Measurements from ENCODE around the gene PTPRK.
"Not testable (repeated sequence)": the region's sequence is repeated elsewhere in the genome, so short reads cannot be mapped to it uniquely, and the experiment has no call there.

Gene PTPRK

DNA sequence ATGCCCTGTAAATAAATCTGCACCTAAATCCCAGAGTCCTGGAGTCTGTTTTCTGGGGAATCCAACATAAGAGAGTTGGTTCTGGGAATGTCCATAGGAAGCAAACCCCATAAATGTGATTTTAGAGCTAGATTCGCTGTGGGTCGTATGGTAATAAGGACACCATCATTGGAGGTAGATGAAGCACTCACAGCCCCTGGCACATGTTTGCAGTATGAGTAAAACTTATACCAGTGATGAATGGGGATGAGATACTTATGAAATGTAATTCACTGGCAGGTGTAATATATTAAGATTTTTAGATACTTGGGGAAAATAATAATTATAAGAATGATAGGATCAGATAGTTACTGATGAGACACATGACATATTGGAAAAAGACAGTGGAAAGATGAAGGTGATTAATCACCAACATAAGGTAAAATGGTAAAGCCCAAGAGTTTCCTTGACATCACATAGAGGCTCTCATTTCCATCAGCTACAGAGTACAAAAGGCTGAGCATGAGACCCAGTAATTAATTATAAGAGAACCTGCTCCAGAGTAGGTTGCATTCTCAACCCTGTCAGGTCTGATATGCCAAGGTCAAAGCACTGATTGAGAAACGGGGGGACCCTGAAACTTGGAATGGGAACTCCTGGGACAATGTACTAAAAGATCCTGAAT lies 574.8 kb downstream of the PTPRK start:
- Histone ChIP-seq H3K27me3 (ENCODE audit: control insufficient read depth, insufficient read depth, low read length) (no peaks in the 10 kb centered on the region), H3K27ac (ENCODE audit: low read depth, low read length) (no peak overlapping the region), H3K4me1 (ENCODE audit: control insufficient read depth, insufficient read depth, low read length) (no peaks in the 10 kb centered on the region), H3K9ac (ENCODE audit: low read length) (no peak overlapping the region), H3K36me3 (ENCODE audit: control insufficient read depth, insufficient read depth, low read length) (no peaks in the 10 kb centered on the region), H3K4me3 (ENCODE audit: low read length) (no peak overlapping the region)

DNA sequence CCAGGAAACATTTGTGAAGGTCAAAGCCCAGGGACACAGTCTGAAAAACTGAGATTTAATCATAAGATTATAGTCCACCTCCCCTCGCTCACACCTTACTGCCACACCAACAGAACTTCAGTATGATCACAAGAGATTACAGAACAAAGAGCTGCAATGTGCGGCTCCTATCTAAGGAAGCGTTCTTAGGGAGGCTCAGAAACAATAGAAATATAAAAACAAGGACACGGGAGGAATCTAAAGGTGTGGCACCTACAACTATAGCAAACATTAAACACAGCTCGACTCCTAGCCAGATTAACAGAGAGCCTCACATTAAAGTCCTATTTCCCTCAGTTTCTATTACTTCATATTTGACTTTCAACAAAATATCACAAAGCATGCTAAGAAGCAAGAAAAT lies 579.2 kb downstream of the PTPRK start:
- Histone ChIP-seq H3K36me3 (ENCODE audit: control insufficient read depth, insufficient read depth, low read length) (no peaks in the 10 kb centered on the region), H3K9ac (ENCODE audit: low read length) (no peak overlapping the region), H3K27ac (ENCODE audit: low read depth, low read length) (no peak overlapping the region), H3K4me3 (ENCODE audit: low read length) (no peak overlapping the region), H3K27me3 (ENCODE audit: control insufficient read depth, insufficient read depth, low read length) (no peaks in the 10 kb centered on the region), H3K4me1 (ENCODE audit: control insufficient read depth, insufficient read depth, low read length) (no peaks in the 10 kb centered on the region)

DNA sequence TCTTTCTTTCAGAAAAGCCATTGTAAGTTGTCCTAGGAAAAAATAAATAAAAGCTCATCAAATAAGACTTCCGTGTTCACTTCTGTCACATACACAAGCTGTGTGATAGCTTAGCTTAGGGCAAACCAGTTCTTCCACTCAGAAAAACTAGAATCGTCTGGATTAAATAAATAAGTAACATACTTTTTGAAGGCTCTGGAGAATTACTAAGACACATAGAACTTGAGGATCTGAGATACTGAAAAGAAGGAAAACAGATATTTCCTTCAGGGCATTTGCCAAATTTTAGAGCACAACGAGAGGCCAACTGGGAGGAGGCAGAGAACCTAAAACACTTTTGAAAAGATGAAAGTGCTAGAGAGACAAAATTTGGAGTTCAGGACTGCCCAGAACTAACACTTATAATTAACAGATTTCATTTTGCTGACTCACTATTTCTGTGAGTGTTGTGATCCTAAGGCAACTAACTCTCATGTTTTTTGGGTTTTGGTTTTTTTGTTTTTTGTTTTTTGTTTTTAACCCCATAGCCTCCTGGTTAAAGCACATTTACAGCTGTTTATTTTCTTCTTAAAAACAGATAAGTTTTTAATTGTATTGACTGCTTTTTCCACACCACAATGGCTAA lies 580.8 kb downstream of the PTPRK start:
- Histone ChIP-seq H3K27me3 (ENCODE audit: control insufficient read depth, insufficient read depth, low read length) (no peaks in the 10 kb centered on the region), H3K36me3 (ENCODE audit: control insufficient read depth, insufficient read depth, low read length) (no peaks in the 10 kb centered on the region), H3K4me1 (ENCODE audit: control insufficient read depth, insufficient read depth, low read length) (no peaks in the 10 kb centered on the region), H3K9ac (ENCODE audit: low read length) (no peak overlapping the region), H3K4me3 (ENCODE audit: low read length) (no peak overlapping the region), H3K27ac (ENCODE audit: low read depth, low read length) (no peak overlapping the region)

DNA sequence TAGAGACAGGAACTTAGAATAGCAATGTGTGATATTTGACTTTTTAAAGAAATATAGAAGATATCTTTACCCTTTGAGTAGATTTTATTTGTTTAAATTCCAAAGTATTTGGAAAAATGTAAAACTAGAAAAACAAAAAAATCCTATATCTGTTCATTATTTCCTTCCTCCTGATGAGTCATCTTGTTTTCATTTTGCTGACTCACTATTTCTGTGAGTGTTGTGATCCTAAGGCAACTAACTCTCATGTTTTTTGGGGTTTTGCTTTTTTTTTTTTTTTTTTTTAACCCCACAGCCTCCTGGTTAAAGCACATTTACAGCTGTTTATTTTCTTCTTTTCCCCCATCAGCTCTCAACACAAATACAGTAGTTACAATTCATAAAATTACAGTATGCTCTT lies 581.7 kb downstream of the PTPRK start:
- Histone ChIP-seq H3K9ac (ENCODE audit: low read length) (no peak overlapping the region), H3K27ac (ENCODE audit: low read depth, low read length) (no peak overlapping the region), H3K4me1 (ENCODE audit: control insufficient read depth, insufficient read depth, low read length) (no peaks in the 10 kb centered on the region), H3K36me3 (ENCODE audit: control insufficient read depth, insufficient read depth, low read length) (no peaks in the 10 kb centered on the region), H3K27me3 (ENCODE audit: control insufficient read depth, insufficient read depth, low read length) (no peaks in the 10 kb centered on the region), H3K4me3 (ENCODE audit: low read length) (no peak overlapping the region)

DNA sequence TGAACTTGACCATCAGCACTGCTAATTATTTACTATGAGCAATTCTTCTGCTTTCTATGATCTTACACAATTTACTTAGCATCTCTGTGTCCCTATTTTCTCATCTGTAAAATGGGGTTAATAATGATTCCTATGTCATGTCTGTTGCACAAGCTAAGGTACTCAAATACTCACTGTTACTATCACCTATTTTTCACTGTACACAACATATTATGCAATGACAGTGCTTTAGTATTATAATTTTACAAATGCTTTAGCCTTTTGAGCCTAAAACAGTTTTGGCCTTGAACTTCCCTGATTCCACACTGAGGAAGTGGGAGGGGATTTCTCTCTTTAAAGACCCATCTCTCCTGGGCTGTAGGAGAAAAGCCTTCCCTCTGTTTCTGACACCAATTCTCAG lies 582.7 kb downstream of the PTPRK start:
- Histone ChIP-seq H3K4me3 (ENCODE audit: low read length) (no peak overlapping the region), H3K27me3 (ENCODE audit: control insufficient read depth, insufficient read depth, low read length) (no peaks in the 10 kb centered on the region), H3K27ac (ENCODE audit: low read depth, low read length) (no peak overlapping the region), H3K4me1 (ENCODE audit: control insufficient read depth, insufficient read depth, low read length) (no peaks in the 10 kb centered on the region), H3K36me3 (ENCODE audit: control insufficient read depth, insufficient read depth, low read length) (no peaks in the 10 kb centered on the region), H3K9ac (ENCODE audit: low read length) (no peak overlapping the region)

DNA sequence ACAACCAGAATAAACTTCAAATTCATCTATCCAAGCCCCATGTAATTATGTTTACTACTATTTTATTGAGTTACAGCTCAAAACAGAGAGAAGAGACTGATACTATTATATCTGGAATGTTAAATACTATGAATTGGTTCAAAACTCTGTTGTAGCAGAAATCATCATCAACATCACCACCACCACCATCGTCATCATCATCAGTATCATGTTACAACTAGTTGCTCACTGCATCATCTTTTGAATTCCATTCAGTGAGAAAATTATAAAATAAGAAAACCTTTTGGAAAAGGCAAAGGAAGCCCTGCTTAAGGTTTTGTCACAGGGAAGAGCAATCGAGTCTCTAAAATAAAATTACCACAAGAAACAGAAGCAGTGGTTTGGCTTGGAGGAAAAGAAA lies 583.3 kb downstream of the PTPRK start:
- Histone ChIP-seq H3K4me1 (ENCODE audit: control insufficient read depth, insufficient read depth, low read length) (no peaks in the 10 kb centered on the region), H3K36me3 (ENCODE audit: control insufficient read depth, insufficient read depth, low read length) (no peaks in the 10 kb centered on the region), H3K4me3 (ENCODE audit: low read length) (no peak overlapping the region), H3K27ac (ENCODE audit: low read depth, low read length) (no peak overlapping the region), H3K9ac (ENCODE audit: low read length) (no peak overlapping the region), H3K27me3 (ENCODE audit: control insufficient read depth, insufficient read depth, low read length) (no peaks in the 10 kb centered on the region)

DNA sequence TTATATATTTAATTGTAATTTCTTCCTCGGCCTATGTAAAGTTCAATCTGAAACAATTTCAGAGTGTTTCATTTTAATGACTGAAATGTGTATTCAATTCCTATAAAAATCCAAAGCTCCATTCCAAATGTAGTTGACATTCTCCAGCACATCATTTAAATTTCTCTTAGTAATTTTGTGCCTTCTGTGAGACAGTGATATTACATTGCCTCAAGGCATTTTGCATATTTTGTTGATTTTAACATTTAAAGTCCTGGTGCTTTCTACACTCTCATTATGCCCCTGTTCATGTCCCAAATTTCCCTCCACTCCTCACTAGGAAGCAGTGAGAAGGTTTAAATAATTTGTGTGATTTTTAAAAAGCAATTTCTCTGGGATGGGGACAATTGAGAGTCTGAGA lies 585.4 kb downstream of the PTPRK start:
- no peaks in the 10 kb centered on the region for H3K36me3 ChIP-seq (ENCODE audit: control insufficient read depth, insufficient read depth, low read length)
- no peak overlapping the region for H3K27ac ChIP-seq (ENCODE audit: low read depth, low read length)
- H3K4me1 ChIP-seq (ENCODE audit: control insufficient read depth, insufficient read depth, low read length) = no peaks in the 10 kb centered on the region

DNA sequence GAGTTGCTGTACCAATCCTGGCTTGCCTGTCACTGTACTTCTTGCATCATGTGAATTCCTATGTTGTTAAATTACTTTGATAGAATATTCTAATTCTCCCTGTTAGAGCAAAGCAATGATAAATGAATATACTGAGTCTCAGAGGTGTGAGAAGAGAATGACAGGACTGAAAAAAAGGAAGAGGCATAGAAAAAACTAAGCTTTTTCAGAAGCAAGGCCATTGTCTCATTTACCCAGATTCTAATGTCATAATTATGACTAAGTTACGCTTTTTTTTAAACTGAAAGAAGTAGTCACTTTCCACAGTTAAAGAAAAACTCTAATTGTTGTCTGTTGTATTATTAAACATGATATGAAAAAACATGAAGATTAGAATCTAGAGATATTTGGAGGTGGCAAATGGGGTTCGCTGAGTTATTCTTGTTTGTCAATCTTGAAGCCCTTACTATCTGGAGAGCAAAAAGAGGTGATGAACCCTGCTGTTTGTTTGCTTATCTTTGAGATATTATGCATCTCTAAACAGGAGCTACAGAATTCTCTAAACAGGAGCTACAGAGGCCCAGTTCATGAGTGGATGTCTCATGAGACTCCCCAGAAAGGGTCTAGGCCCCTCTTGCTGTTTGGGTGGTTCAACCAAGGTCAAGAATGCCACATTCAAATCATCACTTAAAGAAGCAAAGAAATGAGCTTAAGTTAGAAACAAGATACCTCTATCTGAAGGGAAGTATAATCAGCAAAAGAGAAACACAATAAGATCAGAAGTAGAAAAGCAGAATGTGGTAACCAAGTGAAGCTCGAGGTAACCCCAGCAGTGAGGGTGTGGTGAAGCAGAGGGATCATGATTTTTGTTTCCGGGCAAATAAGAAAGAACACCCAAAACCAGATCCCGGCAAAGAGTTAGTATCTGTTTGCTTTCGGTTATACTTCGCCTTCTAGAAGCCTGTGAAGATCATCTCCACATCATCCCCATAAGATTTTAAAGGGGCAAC lies 586.3 kb downstream of the PTPRK start:
- Histone ChIP-seq H3K4me3 (ENCODE audit: low read length) (no peak overlapping the region), H3K9ac (ENCODE audit: low read length) (no peak overlapping the region), H3K27ac (ENCODE audit: low read depth, low read length) (no peak overlapping the region), H3K36me3 (ENCODE audit: control insufficient read depth, insufficient read depth, low read length) (no peaks in the 10 kb centered on the region), H3K4me1 (ENCODE audit: control insufficient read depth, insufficient read depth, low read length) (no peaks in the 10 kb centered on the region), H3K27me3 (ENCODE audit: control insufficient read depth, insufficient read depth, low read length) (no peaks in the 10 kb centered on the region)

More for the DNA sequence above, 585.4 kb downstream of the PTPRK start:
- Histone ChIP-seq H3K4me3 (ENCODE audit: low read length) (no peak overlapping the region), H3K9ac (ENCODE audit: low read length) (no peak overlapping the region), H3K27me3 (ENCODE audit: control insufficient read depth, insufficient read depth, low read length) (no peaks in the 10 kb centered on the region)

DNA sequence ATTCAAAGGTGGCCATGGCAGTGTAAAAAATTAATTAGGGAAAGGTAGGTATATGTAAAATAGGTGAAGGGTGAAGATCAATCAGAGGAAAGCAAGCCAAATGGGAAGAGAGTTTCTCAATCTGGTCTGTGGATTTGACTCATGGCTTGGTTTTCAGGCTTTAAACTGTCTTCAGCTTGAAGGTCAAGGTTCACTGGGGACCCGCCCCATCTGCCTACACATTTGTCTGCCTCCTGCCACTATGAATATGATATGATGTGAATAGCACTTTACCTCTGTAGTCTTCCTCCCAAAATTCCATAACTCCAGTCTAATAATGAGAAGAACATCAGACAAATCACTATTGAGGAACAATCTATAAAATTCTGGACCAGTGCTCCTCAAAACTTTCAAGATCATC lies 587.3 kb downstream of the PTPRK start:
- no peak overlapping the region for H3K9ac ChIP-seq (ENCODE audit: low read length)
- no peaks in the 10 kb centered on the region for H3K4me1 ChIP-seq (ENCODE audit: control insufficient read depth, insufficient read depth, low read length)
- H3K36me3 ChIP-seq (ENCODE audit: control insufficient read depth, insufficient read depth, low read length) = no peaks in the 10 kb centered on the region
- no peak overlapping the region for H3K4me3 ChIP-seq (ENCODE audit: low read length)
- H3K27me3 ChIP-seq (ENCODE audit: control insufficient read depth, insufficient read depth, low read length) = no peaks in the 10 kb centered on the region
- no peak overlapping the region for H3K27ac ChIP-seq (ENCODE audit: low read depth, low read length)

DNA sequence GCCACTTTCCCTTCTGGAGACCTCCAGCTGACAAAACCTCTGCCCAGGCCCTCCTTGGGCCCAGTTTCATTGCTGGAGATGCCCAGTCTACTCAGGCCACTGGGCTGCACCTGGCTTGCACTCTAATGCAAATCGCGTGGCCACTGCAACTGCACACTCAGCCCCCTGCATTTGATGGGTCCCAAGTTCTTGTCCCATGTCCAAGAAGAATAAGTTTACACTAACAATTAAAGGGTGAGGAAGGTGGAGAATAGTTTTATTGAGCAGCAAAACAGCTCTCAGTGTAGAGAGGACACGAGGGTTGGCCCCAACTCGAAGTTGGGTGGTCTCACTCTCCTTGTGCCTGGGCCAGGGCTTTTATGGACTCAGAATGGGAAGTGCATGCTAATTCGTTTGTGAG lies 587.7 kb downstream of the PTPRK start:
- H3K9ac ChIP-seq (ENCODE audit: low read length) = no peak overlapping the region
- no peaks in the 10 kb centered on the region for H3K27me3 ChIP-seq (ENCODE audit: control insufficient read depth, insufficient read depth, low read length)
- no peaks in the 10 kb centered on the region for H3K36me3 ChIP-seq (ENCODE audit: control insufficient read depth, insufficient read depth, low read length)
- H3K27ac ChIP-seq (ENCODE audit: low read depth, low read length) = no peak overlapping the region
- no peak overlapping the region for H3K4me3 ChIP-seq (ENCODE audit: low read length)
- no peaks in the 10 kb centered on the region for H3K4me1 ChIP-seq (ENCODE audit: control insufficient read depth, insufficient read depth, low read length)

DNA sequence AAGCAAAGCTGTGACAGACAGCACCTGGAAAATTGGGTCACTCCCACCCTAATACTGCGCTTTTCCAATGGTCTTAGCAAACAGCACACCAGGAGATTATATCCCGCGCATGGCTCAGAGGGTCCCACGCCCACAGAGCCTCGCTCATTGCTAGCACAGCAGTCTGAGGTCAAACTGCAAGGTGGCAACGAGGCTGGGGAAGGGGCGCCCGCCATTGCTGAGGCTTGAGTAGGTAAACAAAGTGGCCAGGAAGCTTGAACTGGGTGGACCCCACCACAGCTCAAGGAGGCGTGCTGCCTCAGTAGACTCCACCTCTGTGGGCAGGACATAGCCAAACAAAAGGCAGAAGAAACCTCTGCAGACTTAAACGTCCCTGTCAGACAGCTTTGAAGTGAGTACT lies 594.0 kb downstream of the PTPRK start:
- not testable (repeated sequence) for H3K27ac ChIP-seq (ENCODE audit: low read depth, low read length); H3K4me3 ChIP-seq (ENCODE audit: low read length); H3K4me1 ChIP-seq (ENCODE audit: control insufficient read depth, insufficient read depth, low read length); H3K27me3 ChIP-seq (ENCODE audit: control insufficient read depth, insufficient read depth, low read length); H3K9ac ChIP-seq (ENCODE audit: low read length); H3K36me3 ChIP-seq (ENCODE audit: control insufficient read depth, insufficient read depth, low read length)

DNA sequence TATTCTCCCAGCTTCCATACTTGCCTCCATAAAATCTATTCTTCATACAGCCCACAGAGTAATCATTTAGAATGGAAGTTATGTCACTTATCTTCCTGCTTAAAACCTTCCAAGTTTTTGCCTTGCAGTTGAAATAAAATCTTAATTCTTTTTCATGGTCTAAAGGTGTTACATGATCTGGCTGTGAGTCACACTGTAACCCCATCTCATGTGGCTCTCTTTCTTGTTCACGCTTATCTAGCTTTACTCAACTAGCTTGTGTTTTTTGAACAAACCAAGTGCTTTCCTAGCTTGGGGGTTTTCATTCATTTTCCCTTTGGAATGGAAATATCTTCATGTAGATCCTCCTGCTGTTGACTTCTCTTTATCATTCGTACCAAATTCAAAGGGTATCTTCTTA lies 596.0 kb downstream of the PTPRK start:
- no peaks in the 10 kb centered on the region for H3K4me1 ChIP-seq (ENCODE audit: control insufficient read depth, insufficient read depth, low read length)
- no peaks in the 10 kb centered on the region for H3K27me3 ChIP-seq (ENCODE audit: control insufficient read depth, insufficient read depth, low read length)
- H3K4me3 ChIP-seq (ENCODE audit: low read length) = no peak overlapping the region
- H3K27ac ChIP-seq (ENCODE audit: low read depth, low read length) = no peak overlapping the region
- no peaks in the 10 kb centered on the region for H3K36me3 ChIP-seq (ENCODE audit: control insufficient read depth, insufficient read depth, low read length)
- H3K9ac ChIP-seq (ENCODE audit: low read length) = no peak overlapping the region
